ELF-1 (cell line): ENCODE measurements around the gene TUT1.
"Not testable (repeated sequence)": the region's sequence is repeated elsewhere in the genome, so short reads cannot be mapped to it uniquely, and the experiment has no call there.

Experiments used
- DNase-seq: peaks from one replicate; pipeline ENCODE4 v3.0.0-alpha.2; 2016; ENCODE audit warnings: low read depth, low spot score

TUT1 gene

DNA sequence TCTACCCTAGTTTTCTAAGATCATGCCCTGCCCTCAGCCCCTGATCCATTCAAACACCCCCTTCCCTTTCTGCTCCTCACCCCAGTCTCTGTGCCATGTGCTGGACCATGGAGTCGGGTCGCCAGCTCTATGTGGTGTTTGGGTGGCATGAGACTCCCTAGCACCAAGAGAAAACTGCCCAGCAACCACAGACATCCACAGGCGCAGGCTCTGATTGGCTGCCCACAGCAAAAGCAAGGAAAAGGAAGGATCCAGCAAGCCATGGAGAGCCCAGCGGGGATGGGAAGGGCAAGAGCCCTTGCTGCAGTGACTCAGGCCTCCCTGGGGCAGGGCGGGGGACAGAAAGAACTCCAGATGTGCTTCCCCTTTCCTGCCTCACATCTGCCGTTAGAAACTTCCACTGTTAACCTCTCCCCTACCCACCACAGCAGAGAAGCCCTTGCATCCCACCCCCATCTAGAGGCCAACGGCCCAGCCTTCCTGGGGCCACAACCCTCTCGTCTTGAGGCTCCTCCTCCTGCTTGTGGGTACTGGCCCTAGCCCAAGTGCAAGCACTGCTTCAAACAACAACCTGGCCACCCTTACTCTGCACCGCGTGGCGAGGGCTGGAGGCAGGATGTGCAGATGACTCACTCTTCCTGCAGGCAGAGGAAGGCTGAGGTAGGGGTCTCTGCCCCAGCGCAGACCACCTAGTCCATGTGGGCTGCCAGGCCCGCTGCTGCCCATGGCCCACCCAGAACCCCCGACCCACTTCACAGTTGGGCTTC, 35.0 kb downstream of the TUT1 start:
- DNase-seq, result peak; percentile 86

DNA sequence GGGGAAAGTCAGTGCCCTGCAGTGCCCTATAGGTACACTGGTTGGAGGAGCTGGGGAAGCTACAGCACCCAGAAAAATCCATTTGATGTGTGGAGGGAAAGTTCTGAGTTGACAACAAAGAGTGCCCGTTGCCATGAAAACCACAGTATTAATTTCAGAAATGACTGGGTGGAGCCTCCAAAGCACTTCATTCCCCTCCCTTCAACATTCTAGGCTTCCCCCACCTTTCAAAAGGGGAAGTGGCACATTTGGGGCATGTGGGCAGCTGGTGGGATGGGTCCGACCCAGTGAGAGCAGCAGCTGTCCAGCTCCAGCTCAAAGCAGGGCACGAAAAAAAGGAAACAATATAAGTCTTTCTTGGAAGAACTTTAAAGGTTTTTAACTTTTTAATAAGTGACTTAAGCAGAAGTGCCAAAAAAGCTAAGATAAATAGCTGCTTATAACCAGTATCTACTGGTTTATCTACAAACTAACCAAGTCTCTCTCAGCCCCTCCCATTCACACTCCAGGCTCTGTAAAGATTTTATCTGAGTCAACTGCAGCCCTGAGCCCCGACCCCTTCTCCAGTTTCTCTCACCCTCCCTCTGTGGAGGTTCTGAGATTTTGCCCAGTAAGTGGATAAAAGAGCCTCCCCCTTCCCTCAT, 35.7 kb downstream of the TUT1 start:
- peak; percentile 49 for DNase-seq

DNA sequence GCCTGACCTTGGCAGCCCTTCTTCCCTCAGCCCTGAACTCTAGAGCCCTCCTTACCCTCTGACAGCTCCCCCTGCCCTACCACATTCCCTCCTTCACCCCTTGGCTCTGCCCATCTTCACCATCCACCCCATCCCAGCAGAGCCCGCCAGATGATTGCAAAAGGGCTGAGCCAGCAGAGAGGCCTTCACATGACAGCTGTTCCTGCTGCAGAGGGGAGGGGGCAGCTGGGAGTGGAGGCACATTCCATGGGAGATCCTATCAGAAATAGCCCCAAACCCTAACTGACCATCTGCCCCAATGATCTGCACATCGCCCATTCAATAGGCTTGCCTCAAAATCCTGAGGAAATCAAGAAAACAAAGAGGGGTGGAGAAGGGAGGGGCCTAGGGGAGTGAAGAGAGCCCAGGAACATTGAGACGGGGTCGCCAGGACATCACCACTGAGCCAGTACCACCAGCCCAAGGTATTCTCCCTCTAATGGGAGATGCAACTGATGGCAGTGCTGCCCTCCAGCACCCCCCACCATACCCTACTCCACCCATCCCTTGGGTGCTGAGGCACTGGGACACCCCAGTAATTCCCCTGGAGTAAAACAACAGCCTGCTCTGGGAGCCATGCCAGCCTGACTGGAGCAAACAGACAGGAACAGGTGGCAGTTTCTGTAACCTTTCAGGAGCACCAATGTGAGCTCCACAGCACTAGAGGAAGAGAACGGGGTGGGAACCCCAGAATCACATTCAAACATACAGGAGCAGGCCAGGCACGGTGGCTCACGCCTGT, 36.7 kb downstream of the TUT1 start:
- DNase-seq, result peak; percentile 87

DNA sequence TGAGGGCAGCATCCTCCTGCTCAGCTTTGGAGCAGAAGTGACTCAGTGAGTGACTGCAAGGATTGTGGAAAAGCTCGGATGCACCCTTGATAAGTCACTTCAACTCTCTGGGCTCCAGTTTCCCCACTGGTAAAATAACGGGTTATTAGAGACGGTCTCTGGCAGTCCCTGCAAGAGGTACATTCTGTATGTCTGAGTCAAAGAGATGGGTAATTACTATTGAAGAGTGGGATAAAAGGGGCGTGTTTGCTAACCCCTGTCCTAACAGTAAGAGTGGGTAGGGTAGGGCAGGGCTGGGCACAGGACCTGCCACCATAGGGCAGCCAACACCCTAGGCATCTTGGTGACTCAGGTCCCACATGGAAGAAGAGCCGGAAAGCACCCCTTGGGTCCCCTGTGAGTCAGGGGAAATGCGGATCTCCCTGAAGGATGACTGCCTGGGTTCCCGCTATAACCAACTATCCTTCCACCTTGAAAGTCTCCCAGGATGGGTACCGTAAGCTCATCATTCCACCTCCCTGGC, 37.4 kb downstream of the TUT1 start:
- no peak for DNase-seq

DNA sequence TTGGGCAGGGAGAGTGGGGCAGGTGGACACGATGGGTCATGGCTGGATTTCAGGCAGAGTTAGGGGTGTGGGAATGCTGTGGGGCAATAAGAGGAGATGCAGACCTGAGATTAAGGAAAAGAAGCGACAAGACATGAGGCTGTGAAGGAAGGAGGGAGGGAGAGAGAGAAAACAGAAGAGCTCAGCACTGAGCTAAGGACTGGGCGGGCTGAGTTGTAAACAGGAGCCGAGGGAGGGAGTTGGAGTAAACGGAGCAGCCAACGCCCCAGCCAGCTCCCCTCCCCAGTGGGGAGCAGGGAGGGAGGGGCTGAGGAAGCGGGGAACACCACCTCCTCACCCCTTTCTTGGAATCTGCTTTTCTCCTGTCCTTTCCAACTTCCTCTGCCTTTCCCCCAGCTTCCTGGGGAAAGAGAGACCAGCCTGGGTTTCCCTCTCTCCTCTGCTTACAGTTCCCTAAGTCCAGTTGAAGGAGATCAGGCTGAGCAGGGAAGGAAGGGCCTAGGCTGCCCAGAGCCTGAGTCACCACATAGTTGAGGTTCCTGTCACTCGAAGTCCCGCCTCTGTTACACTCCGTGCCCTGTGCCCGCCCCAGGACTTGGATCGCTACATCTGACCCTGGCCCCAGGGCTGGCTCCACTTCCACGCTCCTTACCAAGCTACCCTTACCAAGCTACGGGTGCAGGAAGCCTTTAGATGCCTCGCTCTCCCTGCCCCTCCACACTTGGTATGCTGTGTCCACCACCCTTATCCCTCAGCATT, 38.1 kb downstream of the TUT1 start:
- DNase-seq, result peak; percentile 93

DNA sequence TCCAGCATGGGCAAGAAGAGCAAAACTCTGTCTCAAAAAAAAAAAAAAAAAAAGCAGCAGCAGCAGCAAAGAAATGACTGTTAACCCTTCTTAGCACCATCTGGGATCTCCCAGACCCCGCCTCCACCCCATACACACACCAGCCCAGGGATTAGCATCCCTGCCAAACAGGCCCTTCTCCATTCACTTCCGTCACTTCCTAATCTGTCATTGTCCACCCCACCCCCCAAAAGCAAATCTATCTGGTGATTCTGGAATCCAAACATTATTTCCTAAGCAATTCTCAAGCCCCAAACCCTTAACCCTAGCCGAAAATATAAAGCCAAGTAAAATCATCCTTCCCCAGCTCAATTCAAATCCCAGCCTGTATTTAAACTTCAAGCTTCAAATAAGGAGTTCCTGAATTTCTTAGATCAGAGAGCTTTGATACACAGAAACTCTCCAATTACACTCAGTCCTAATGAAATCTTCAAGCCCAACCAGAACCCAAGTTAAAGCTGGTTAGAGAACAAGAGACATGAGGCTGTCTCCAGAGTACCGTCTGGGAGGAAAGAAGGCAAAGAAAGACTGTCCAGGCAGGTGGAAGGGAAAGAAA, 38.7 kb downstream of the TUT1 start:
- peak; percentile 67 for DNase-seq

DNA sequence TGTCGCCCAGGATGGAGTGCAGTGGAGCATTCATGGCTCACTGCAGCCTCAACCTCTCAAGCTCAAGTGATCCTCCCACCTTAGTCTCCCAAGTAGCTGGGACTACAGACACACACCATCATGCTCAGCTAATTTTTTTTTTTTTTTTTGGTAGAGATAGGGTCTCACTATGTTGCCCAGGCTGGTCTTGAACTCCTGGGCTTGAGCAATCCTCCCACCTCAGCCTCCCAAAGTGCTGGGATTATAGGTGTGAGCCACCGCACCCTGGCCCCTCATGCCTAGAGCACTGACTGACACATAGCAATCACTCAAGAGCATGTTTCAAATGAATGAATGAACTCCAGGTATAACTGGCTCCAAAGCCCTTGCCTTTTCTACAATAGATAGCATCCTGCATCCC, 40.8 kb downstream of the TUT1 start:
- not testable (repeated sequence) for DNase-seq

DNA sequence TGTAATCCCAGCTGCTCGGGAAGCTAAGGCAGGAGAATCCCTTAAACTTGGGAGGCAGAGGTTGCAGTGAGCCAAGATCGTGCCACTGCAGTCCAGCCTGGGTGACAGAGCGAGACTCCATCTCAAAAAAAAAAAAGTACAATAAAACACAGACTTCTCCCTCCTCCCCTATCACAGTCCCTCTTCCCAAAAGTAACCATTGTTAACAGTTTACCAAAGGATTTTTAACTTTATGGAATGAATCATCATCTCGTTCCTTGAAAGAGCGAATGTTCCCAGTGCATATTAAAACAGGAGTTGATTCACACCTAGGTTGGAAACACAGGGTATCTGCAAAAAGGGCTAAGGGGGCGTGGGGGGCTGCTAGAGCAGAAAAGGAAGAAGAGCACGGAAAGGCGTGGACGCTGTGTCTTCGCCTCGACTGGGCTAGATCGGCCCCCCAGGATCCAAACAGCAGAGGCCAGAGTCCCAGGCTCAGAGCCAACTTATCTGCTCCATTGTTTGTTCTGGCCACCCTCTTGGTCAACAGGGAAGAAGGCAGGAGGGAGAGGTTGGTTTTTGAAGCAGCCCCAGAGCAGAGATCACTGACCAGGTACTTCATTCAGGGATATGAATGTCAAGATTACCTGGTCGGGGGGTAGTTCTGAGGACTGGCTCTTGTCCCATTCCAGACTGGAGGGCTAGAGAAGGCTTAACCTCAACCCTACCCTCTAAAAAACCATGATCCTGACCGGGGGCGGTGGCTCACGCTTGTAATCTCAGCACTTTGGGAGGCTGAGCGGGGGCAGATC, 42.6 kb downstream of the TUT1 start:
- no peak for DNase-seq

DNA sequence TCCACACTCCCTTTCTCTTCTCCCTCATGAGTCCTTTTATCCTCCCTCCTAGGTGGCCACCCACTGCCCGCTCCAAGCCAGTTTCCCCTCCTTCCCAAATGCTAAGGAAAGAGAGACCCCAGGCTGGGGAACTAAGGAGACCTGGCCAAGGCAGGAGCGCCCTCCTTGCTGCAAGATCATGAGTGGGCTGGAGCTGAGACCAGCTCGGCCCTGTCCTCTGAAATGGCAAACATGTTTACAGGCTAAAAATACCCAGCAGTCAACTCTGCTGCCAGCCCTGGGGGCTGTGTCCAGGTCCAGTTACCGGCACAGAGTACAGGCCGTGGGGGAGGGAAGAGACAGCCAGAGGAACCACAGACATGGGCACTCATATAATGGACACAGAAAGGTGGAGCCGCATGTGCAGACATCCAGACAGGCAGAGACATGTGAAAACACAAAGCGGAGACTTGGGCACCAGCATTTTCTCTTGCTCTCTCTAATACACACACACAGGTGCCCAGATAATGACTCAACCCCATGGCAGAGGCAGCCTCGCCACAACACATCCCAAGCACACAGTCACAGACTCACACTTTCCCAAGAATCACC, 43.5 kb downstream of the TUT1 start:
- DNase-seq, result peak; percentile 49

DNA sequence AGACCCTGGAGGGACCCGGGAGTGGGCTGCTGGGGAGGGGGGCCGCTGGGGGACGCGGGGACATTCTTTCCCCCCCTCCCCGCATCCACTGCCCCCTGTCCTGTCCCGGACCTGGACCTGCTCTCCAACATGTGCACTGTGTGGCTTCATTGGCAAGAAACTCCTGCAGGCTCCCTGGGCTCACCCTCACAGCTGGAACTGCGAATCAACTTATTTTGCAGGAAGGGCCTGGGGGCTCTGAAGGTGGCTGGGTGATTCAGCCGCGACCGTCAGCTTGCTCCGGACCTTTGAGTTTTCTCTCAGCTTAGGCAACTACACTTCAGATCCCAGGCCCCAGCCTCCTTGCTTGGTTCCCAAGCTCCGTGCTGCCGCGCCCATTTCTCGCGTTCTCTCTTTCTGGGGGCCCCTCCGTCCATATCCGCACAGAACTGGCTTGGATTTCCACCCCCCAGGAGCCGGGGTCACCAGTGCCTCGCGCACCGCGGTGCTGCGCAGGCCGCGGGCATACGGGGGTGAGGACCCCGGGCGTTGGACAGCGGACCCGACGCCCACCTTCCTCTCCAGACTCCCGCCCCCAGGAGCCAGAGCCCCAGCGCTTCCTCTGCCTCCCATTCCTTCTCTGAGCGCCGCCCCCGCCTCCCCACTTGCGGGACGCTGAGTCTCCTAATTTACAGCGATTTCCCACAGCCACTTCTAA, 44.2 kb downstream of the TUT1 start:
- DNase-seq, result peak; percentile 81

DNA sequence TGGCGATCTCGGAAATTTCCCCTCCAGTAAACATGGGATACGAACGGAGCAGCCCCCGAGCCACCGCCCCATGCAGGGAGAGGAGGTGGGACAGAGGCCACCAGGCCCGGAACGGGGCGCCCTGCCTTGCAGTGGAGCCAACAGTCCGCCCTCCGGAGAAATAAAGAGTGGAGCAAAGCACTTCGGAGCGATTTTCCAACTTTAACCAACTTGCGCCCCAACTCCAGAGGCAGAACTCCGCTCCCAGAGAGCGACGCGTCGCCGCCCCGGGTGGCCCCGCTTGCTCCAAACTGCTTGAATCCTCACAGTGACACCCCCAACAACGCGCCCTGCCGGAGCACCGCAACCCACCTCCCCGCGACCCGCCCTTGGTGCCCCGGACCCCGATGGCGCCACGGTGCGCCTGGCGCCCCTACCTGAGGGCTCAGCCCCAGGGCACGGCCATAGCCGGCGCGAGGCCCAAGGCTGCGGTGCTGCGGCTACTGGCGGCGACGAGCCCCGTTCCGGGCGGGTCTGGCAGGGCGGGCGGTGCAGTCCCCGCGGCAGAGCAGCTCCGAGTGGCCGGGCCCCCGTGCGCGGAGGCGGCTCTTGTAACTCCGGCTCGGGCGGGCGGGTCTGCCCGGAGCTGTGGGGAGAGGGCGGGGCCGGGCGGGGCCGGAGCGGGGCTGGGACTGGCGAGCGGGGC, 44.9 kb downstream of the TUT1 start, which contains the start of gene AHNAK:
Gene AHNAK (minus strand): TSS at position 563 of the 685 bp plus-strand sequence. CDS start 10,708 bp downstream, outside the sequence.
- DNase-seq, result peak; percentile 63

DNA sequence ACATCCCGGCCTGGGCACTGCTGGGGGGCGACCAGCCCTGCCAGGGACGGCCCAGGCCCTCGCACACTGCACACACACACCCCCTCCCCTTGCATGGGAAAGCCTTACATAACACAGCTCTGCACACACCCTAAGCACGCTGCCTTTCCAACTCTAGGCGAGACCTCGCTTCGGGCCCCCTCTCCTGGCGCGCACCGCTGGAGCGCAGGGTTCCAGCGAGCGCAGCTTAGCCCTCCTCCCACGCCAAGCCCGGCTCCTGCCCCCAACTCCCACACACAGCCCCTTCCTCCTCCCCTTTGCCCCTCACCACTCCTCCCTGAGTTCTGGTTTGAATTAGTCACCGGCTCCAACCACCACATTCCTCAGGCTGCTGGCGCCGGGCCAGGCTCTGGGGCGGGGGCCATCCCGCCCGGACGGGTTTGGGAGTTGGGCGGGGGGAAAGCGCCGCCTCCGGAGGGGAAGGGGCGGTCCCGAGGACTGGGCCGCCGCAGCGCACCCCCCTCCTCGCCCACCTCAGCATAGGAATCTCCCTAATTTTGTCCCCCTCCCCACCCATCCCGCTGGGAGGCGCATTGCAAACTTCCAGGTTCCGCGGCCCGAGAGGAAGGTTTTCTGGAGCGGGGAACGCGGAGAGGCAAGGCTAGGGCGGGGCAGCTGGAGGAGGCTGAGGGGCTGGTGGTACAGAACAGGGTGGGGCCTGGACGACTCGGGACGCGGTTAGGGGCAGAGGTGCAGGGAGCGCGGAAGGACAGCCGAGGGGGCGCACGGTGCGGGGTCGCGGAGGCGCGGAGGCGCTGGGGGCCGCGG, 45.7 kb downstream of the TUT1 start:
- peak; percentile 94 for DNase-seq

DNA sequence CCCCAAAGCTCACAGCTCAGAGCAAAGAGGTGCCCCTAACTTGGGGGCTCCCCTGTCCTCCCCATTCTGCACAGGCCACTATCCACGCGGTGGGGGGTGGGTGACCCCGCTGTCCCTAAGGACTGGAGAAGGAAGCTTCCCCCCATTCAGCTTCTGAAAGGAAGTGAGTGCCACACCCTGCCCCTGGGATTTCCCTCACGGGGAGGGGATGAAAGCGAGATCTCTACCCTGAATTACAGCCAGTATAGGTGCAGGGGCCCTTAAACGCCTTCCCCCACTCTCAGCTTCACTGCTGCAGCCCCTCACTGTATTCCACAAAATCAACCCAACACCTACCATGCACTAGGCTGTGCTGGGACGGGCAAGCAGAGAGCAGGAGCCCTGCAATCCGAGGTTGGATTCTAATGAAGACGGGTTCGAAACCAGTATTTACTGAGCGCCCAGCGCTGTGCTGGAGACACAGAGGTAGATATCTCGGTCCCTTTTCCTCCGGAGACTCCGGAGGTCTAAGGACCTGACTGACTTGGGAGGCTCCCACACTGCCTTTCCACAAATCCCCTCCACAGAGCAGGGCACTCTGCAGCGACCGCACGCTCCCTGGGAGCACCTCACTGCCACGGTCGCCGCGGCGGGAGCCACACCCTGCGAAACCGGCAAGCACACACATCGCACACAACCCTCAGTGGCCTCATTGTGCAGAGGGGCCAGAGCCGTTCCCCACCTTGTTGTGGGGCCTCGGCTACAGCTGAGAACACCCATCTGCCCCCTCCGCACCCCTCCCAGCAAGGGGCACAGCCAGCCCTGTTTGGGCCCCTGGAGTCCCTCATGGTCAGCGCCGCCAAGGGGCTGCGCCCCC, 46.5 kb downstream of the TUT1 start:
- peak; percentile 33 for DNase-seq

DNA sequence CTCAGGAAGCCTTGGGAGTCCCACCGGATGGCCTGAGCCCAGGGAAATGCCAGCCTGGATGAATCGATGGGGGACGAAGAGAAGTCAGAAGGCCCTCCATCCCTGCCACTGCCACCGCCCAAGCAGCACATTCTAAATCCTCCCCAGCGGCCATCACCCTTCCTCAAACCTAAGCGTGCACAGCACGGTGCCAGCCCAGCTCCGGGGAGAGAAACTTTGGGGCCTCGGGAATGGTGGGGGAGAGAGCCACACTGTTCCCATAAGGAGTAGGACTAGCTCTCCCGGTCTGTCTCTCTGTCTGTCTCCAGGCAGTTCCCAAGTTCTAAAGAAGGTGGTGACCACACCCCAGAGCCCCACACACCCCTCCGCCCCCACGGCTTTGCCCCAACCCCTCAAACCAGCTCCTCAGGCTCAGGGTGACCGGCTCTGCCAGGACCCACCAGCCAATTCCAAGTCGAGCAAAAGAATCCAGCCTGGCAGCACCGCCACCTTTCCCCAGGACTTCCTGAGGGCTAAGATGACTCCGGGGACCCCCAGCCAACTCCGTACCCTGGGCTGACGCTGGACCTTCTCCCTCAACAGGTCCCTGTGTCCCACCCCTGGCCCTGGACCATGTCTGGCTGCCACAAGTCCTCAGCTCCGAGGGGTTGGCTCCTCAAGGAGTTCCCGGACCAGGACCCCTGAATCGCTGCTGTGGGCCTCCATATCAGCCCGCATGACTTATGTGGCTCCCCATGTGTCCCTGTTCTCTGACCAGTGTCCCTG, 47.5 kb downstream of the TUT1 start:
- DNase-seq, result no peak

DNA sequence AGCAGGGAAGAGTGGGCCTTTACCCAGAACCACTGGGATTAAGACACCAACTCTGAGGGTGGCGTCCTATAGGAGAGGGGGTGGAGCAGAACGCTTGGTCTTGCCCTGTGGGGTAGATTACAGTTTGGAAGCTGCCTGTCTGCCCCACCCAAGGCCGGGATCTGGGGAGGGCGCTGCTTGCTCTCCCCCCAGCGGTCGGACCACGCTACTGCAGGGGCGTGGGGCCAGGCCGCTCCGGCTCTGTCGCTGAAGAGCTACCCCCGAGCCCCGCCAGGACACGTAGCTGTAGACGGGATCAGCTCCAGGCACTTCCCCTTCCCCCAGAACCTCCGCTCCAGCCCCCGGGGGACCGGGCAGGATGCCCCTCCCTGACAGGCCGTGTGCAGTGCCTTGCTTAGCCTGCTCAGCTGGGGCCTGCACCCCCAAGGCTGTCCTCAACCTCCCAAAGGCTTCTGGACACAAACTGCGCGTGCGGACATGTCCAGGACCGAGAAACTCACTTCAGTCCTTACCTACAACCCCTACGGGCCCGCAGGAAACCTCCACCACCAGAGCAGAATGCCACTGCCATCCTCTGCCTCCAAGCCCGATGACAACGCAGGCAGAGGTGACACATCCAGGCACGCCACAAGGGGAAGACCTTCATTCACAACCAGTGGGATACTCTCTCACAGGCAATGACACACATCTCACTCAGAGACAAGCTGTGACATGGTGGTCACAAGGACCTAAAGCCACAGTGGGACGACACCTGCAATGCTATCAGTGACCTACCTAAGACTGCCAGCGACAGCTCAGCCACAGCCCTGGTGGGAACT, 48.4 kb downstream of the TUT1 start:
- DNase-seq, result peak; percentile 96
